Stimulated activated naive CD8-positive, alpha-beta T cell treated with anti-CD3 and anti-CD28 coated beads, Interleukin-15, Interleukin-2, amounts not matched to agents 100 ng/mL and 50 ng/mL, for 24 hours (primary cell): ENCODE measurements around the gene SLC27A2.
"Not testable (repeated sequence)": the region's sequence is repeated elsewhere in the genome, so short reads cannot be mapped to it uniquely, and the experiment has no call there.

Experiments used
- H3K27ac Mint-ChIP-seq: one replicate; pipeline ENCODE4 v1.8.0; 2021; ENCODE audit warnings: mild to moderate bottlenecking, mixed read lengths
- H3K27me3 Mint-ChIP-seq: one replicate; pipeline ENCODE4 v1.8.0; 2021; ENCODE audit warnings: mixed read lengths
- H3K36me3 Mint-ChIP-seq: one replicate; pipeline ENCODE4 v1.8.0; 2021; ENCODE audit warnings: low read depth, mixed read lengths
- H3K4me1 Mint-ChIP-seq: one replicate; pipeline ENCODE4 v1.8.0; 2021; ENCODE audit warnings: low read depth, mixed read lengths
- H3K4me3 Mint-ChIP-seq: one replicate; pipeline ENCODE4 v1.8.0; 2021; ENCODE audit warnings: mild to moderate bottlenecking, mixed read lengths
- H3K9me3 Mint-ChIP-seq: one replicate; pipeline ENCODE4 v1.8.0; 2021; ENCODE audit warnings: mixed read lengths

Gene SLC27A2

GRCh38 chr15:50181969-50182218 lies at the start of gene SLC27A2:
Gene SLC27A2, plus strand, starts transcription at chr15:50182196. Its CDS starts 232 bp downstream, at chr15:50182428.
- H3K4me3 Mint-ChIP-seq = peak within 1 kb of the TSS; percentile 92
- peaks cover 34% of the 10 kb centered on the region for H3K4me1 Mint-ChIP-seq
- peaks cover 6% of the 10 kb centered on the region for H3K36me3 Mint-ChIP-seq
- H3K27me3 Mint-ChIP-seq = peaks cover 41% of the 10 kb centered on the region
- H3K27ac Mint-ChIP-seq = peak within 1 kb of the TSS; percentile 73
- no peaks in the 10 kb centered on the region for H3K9me3 Mint-ChIP-seq

GRCh38 chr15:50132251-50132984 lies 49.6 kb upstream of the SLC27A2 start:
- Mint-ChIP-seq H3K9me3 (peaks cover 11% of the 10 kb centered on the region), H3K27ac (peak overlapping the region; percentile 65), H3K4me1 (peaks cover 52% of the 10 kb centered on the region), H3K36me3 (peaks cover 20% of the 10 kb centered on the region)
- H3K4me3 Mint-ChIP-seq, H3K27me3 Mint-ChIP-seq: not testable (repeated sequence)

- Mint-ChIP-seq H3K9me3 (peaks cover 13% of the 10 kb centered on the region), H3K27ac (peak overlapping the region; percentile 100), H3K36me3 (peaks cover 20% of the 10 kb centered on the region), H3K4me3 (peak overlapping the region; percentile 72), H3K27me3 (peaks cover 3% of the 10 kb centered on the region), H3K4me1 (peaks cover 70% of the 10 kb centered on the region)
Observed at GRCh38 chr15:50134524-50135024, 47.4 kb upstream of the SLC27A2 start.

- H3K9me3 Mint-ChIP-seq = peaks cover 13% of the 10 kb centered on the region
- peaks cover 73% of the 10 kb centered on the region for H3K4me1 Mint-ChIP-seq
- H3K4me3 Mint-ChIP-seq = peak overlapping the region; percentile 67
- H3K27ac Mint-ChIP-seq = peak overlapping the region; percentile 100
- H3K36me3 Mint-ChIP-seq = peaks cover 20% of the 10 kb centered on the region
- H3K27me3 Mint-ChIP-seq = peaks cover 3% of the 10 kb centered on the region
Observed at GRCh38 chr15:50135031-50135551, 46.9 kb upstream of the SLC27A2 start.

- peak overlapping the region; percentile 100 for H3K27ac Mint-ChIP-seq
- peaks cover 13% of the 10 kb centered on the region for H3K36me3 Mint-ChIP-seq
Observed at GRCh38 chr15:50137330-50137761, 44.6 kb upstream of the SLC27A2 start.

GRCh38 chr15:50137893-50138292 lies 44.1 kb upstream of the SLC27A2 start:
- Mint-ChIP-seq H3K27me3 (no peaks in the 10 kb centered on the region), H3K27ac (peak overlapping the region; percentile 100), H3K4me3 (no peak overlapping the region), H3K36me3 (peaks cover 9% of the 10 kb centered on the region), H3K4me1 (peaks cover 63% of the 10 kb centered on the region), H3K9me3 (peaks cover 6% of the 10 kb centered on the region)

More at GRCh38 chr15:50137330-50137761, 44.6 kb upstream of the SLC27A2 start:
- peak overlapping the region; percentile 74 for H3K4me3 Mint-ChIP-seq
- peaks cover 67% of the 10 kb centered on the region for H3K4me1 Mint-ChIP-seq
- H3K27me3 Mint-ChIP-seq = no peaks in the 10 kb centered on the region
- H3K9me3 Mint-ChIP-seq = peaks cover 6% of the 10 kb centered on the region

- Mint-ChIP-seq H3K9me3 (peaks cover 6% of the 10 kb centered on the region), H3K36me3 (peaks cover 9% of the 10 kb centered on the region), H3K27ac (peak overlapping the region; percentile 100), H3K27me3 (no peaks in the 10 kb centered on the region), H3K4me3 (no peak overlapping the region), H3K4me1 (peaks cover 61% of the 10 kb centered on the region)
Observed at GRCh38 chr15:50138391-50138790, 43.6 kb upstream of the SLC27A2 start.

GRCh38 chr15:50140098-50140497 lies 41.9 kb upstream of the SLC27A2 start:
- Mint-ChIP-seq H3K9me3 (peaks cover 6% of the 10 kb centered on the region), H3K4me3 (no peak overlapping the region), H3K36me3 (peaks cover 9% of the 10 kb centered on the region), H3K27me3 (no peaks in the 10 kb centered on the region), H3K4me1 (peaks cover 61% of the 10 kb centered on the region), H3K27ac (no peak overlapping the region)

GRCh38 chr15:50140983-50141382 lies 41.0 kb upstream of the SLC27A2 start:
- Mint-ChIP-seq H3K4me3 (no peak overlapping the region), H3K36me3 (peaks cover 5% of the 10 kb centered on the region), H3K27me3 (no peaks in the 10 kb centered on the region), H3K27ac (no peak overlapping the region), H3K4me1 (peaks cover 56% of the 10 kb centered on the region), H3K9me3 (peaks cover 6% of the 10 kb centered on the region)

GRCh38 chr15:50141856-50142255 lies 40.1 kb upstream of the SLC27A2 start:
- peaks cover 5% of the 10 kb centered on the region for H3K36me3 Mint-ChIP-seq
- peaks cover 47% of the 10 kb centered on the region for H3K4me1 Mint-ChIP-seq
- H3K9me3 Mint-ChIP-seq = peaks cover 6% of the 10 kb centered on the region
- H3K27me3 Mint-ChIP-seq = no peaks in the 10 kb centered on the region
- H3K4me3 Mint-ChIP-seq = no peak overlapping the region
- no peak overlapping the region for H3K27ac Mint-ChIP-seq

- no peak overlapping the region for H3K4me3 Mint-ChIP-seq
- H3K4me1 Mint-ChIP-seq = peaks cover 32% of the 10 kb centered on the region
- no peaks in the 10 kb centered on the region for H3K36me3 Mint-ChIP-seq
- no peaks in the 10 kb centered on the region for H3K9me3 Mint-ChIP-seq
- H3K27ac Mint-ChIP-seq = no peak overlapping the region
- H3K27me3 Mint-ChIP-seq = no peaks in the 10 kb centered on the region
Observed at GRCh38 chr15:50143255-50143860, 38.6 kb upstream of the SLC27A2 start.

- Mint-ChIP-seq H3K36me3 (no peaks in the 10 kb centered on the region), H3K4me1 (peaks cover 26% of the 10 kb centered on the region), H3K27ac (peak overlapping the region; percentile 78), H3K27me3 (no peaks in the 10 kb centered on the region), H3K9me3 (no peaks in the 10 kb centered on the region), H3K4me3 (no peak overlapping the region)
Observed at GRCh38 chr15:50144341-50145120, 37.5 kb upstream of the SLC27A2 start.

- H3K36me3 Mint-ChIP-seq = no peaks in the 10 kb centered on the region
- H3K27ac Mint-ChIP-seq = no peak overlapping the region
- H3K4me3 Mint-ChIP-seq = no peak overlapping the region
- H3K27me3 Mint-ChIP-seq = no peaks in the 10 kb centered on the region
- no peaks in the 10 kb centered on the region for H3K9me3 Mint-ChIP-seq
- peaks cover 29% of the 10 kb centered on the region for H3K4me1 Mint-ChIP-seq
Observed at GRCh38 chr15:50145451-50145872, 36.5 kb upstream of the SLC27A2 start.

- Mint-ChIP-seq H3K9me3 (no peaks in the 10 kb centered on the region), H3K27me3 (no peaks in the 10 kb centered on the region), H3K27ac (peak overlapping the region; percentile 43), H3K4me1 (peaks cover 35% of the 10 kb centered on the region), H3K4me3 (no peak overlapping the region), H3K36me3 (no peaks in the 10 kb centered on the region)
Observed at GRCh38 chr15:50146632-50147031, 35.4 kb upstream of the SLC27A2 start.
